ENCODE measurements around the gene NFKBIE. TPM values are rescaled to one million over a fixed set of nuclear protein-coding genes. Genes with fewer than 3 reads are reported as not detected.

Gene NFKBIE
- total RNA-seq, 1 experiment from 2014 or later = 17.6 TPM

GRCh38 chr6:44272999-44273566 lies 7.7 kb upstream of the NFKBIE start:
- Histone ChIP-seq H3K4me1 (replicated peaks) (no peaks in the 10 kb centered on the region; the same call in 1 of the 2 replicates), H3K36me3 (no peaks in the 10 kb centered on the region), H3K9me3 (replicated peaks) (no peaks in the 10 kb centered on the region), H3K4me3 (no peak overlapping the region), H3K27ac (no peak overlapping the region), H3K27me3 (replicated peaks) (peaks cover 25% of the 10 kb centered on the region)
- DNase-seq (ENCODE audit: low read depth in 1 of 2, low spot score in 2 of 2) = no peak

- H3K36me3 ChIP-seq = no peaks in the 10 kb centered on the region
- peaks cover 25% of the 10 kb centered on the region for H3K27me3 ChIP-seq (replicated peaks)
- no peak for DNase-seq (ENCODE audit: low read depth in 1 of 2, low spot score in 2 of 2)
- H3K4me1 ChIP-seq (replicated peaks) = no peaks in the 10 kb centered on the region; the same call in 1 of the 2 replicates
- H3K27ac ChIP-seq = no peak overlapping the region
- no peak overlapping the region for H3K4me3 ChIP-seq
- H3K9me3 ChIP-seq (replicated peaks) = no peaks in the 10 kb centered on the region
Measured at GRCh38 chr6:44272529-44272928, 7.2 kb upstream of the NFKBIE start.

GRCh38 chr6:44271914-44272313 lies 6.6 kb upstream of the NFKBIE start:
- Histone ChIP-seq H3K27me3 (replicated peaks) (peaks cover 25% of the 10 kb centered on the region), H3K27ac (no peak overlapping the region)
- DNase-seq (ENCODE audit: low read depth in 1 of 2, low spot score in 2 of 2) = no peak

GRCh38 chr6:44271406-44271723 lies 6.0 kb upstream of the NFKBIE start:
- Histone ChIP-seq H3K27me3 (replicated peaks) (peaks cover 25% of the 10 kb centered on the region), H3K27ac (no peak overlapping the region), H3K4me3 (no peak overlapping the region), H3K4me1 (replicated peaks) (no peaks in the 10 kb centered on the region; the same call in 1 of the 2 replicates), H3K9me3 (replicated peaks) (no peaks in the 10 kb centered on the region), H3K36me3 (no peaks in the 10 kb centered on the region)
- no peak for DNase-seq (ENCODE audit: low read depth in 1 of 2, low spot score in 2 of 2)

More at GRCh38 chr6:44271914-44272313, 6.6 kb upstream of the NFKBIE start:
- Histone ChIP-seq H3K4me1 (replicated peaks) (no peaks in the 10 kb centered on the region; the same call in 1 of the 2 replicates), H3K9me3 (replicated peaks) (no peaks in the 10 kb centered on the region), H3K36me3 (no peaks in the 10 kb centered on the region), H3K4me3 (no peak overlapping the region)

GRCh38 chr6:44270526-44271405 lies 5.4 kb upstream of the NFKBIE start:
- no peak overlapping the region for H3K27ac ChIP-seq
- no peaks in the 10 kb centered on the region; the same call in 1 of the 2 replicates for H3K4me1 ChIP-seq (replicated peaks)
- H3K4me3 ChIP-seq = no peak overlapping the region; the same call in 1 of the 2 replicates
- no peaks in the 10 kb centered on the region for H3K36me3 ChIP-seq
- no peak for DNase-seq (ENCODE audit: low read depth in 1 of 2, low spot score in 2 of 2)
- H3K9me3 ChIP-seq (replicated peaks) = no peaks in the 10 kb centered on the region
- peaks cover 25% of the 10 kb centered on the region for H3K27me3 ChIP-seq (replicated peaks)

- H3K27ac ChIP-seq = no peak within 1 kb of the TSS
- peaks cover 25% of the 10 kb centered on the region for H3K27me3 ChIP-seq (replicated peaks)
- no peaks in the 10 kb centered on the region for H3K9me3 ChIP-seq (replicated peaks)
- no peaks in the 10 kb centered on the region for H3K36me3 ChIP-seq
- H3K4me3 ChIP-seq = no peak within 1 kb of the TSS; the same call in 1 of the 2 replicates
- no peak for DNase-seq (ENCODE audit: low read depth in 1 of 2, low spot score in 2 of 2)
- H3K4me1 ChIP-seq (replicated peaks) = no peaks in the 10 kb centered on the region; the same call in 1 of the 2 replicates
Measured at GRCh38 chr6:44269921-44270525, 4.7 kb upstream of the NFKBIE start, which contains the start of gene TMEM151B. TSS of gene TMEM151B (plus strand) at chr6:44270450. CDS start at chr6:44270743, 293 bp downstream.

GRCh38 chr6:44269178-44269920 lies 4.0 kb upstream of the NFKBIE start:
- H3K4me3 ChIP-seq = no peak overlapping the region
- DNase-seq (ENCODE audit: low read depth in 1 of 2, low spot score in 2 of 2) = no peak
- H3K4me1 ChIP-seq (replicated peaks) = peaks cover 6% of the 10 kb centered on the region
- no peaks in the 10 kb centered on the region for H3K9me3 ChIP-seq (replicated peaks)
- no peak overlapping the region for H3K27ac ChIP-seq
- H3K36me3 ChIP-seq = no peaks in the 10 kb centered on the region
- peaks cover 25% of the 10 kb centered on the region for H3K27me3 ChIP-seq (replicated peaks)

- no peak overlapping the region for H3K4me3 ChIP-seq
- peak in 1 of 2 experiments; percentile 49 for DNase-seq (ENCODE audit: low read depth in 1 of 2, low spot score in 2 of 2)
- peaks cover 2% of the 10 kb centered on the region; the same call in 1 of the 2 replicates for H3K36me3 ChIP-seq
- H3K27me3 ChIP-seq (replicated peaks) = peaks cover 25% of the 10 kb centered on the region
- H3K9me3 ChIP-seq (replicated peaks) = no peaks in the 10 kb centered on the region
- peaks cover 18% of the 10 kb centered on the region for H3K4me1 ChIP-seq (replicated peaks)
- no peak overlapping the region for H3K27ac ChIP-seq
Measured at GRCh38 chr6:44268095-44268628, 2.8 kb upstream of the NFKBIE start.

GRCh38 chr6:44267252-44267651 lies 1.9 kb upstream of the NFKBIE start:
- no peak for DNase-seq (ENCODE audit: low read depth in 1 of 2, low spot score in 2 of 2)
- H3K27me3 ChIP-seq (replicated peaks) = peaks cover 25% of the 10 kb centered on the region
- no peak overlapping the region for H3K27ac ChIP-seq
- no peaks in the 10 kb centered on the region for H3K9me3 ChIP-seq (replicated peaks)
- peaks cover 11% of the 10 kb centered on the region for H3K36me3 ChIP-seq
- no peak overlapping the region for H3K4me3 ChIP-seq
- peaks cover 27% of the 10 kb centered on the region for H3K4me1 ChIP-seq (replicated peaks)

- Histone ChIP-seq H3K27me3 (replicated peaks) (peaks cover 22% of the 10 kb centered on the region), H3K9me3 (replicated peaks) (no peaks in the 10 kb centered on the region), H3K27ac (no peak overlapping the region), H3K36me3 (peaks cover 20% of the 10 kb centered on the region), H3K4me3 (no peak overlapping the region), H3K4me1 (replicated peaks) (peaks cover 27% of the 10 kb centered on the region)
- no peak for DNase-seq (ENCODE audit: low read depth in 1 of 2, low spot score in 2 of 2)
Measured at GRCh38 chr6:44266347-44266746, 996 bp upstream of the NFKBIE start.

GRCh38 chr6:44265722-44266233 lies 427 bp upstream of the NFKBIE start:
- no peak for DNase-seq (ENCODE audit: low read depth in 1 of 2, low spot score in 2 of 2)
- H3K4me3 ChIP-seq = no peak overlapping the region
- peaks cover 26% of the 10 kb centered on the region for H3K36me3 ChIP-seq
- peaks cover 27% of the 10 kb centered on the region for H3K4me1 ChIP-seq (replicated peaks)
- no peaks in the 10 kb centered on the region for H3K9me3 ChIP-seq (replicated peaks)
- peaks cover 18% of the 10 kb centered on the region for H3K27me3 ChIP-seq (replicated peaks)
- no peak overlapping the region for H3K27ac ChIP-seq

GRCh38 chr6:44264154-44265006 lies 971 bp downstream of the NFKBIE start:
- H3K27me3 ChIP-seq (replicated peaks) = peaks cover 10% of the 10 kb centered on the region
- DNase-seq (ENCODE audit: low read depth in 1 of 2, low spot score in 2 of 2) = no peak
- H3K4me1 ChIP-seq (replicated peaks) = peaks cover 27% of the 10 kb centered on the region
- H3K36me3 ChIP-seq = peaks cover 38% of the 10 kb centered on the region
- H3K9me3 ChIP-seq (replicated peaks) = no peaks in the 10 kb centered on the region
- peak overlapping the region; percentile 67 for H3K4me3 ChIP-seq
- H3K27ac ChIP-seq = no peak overlapping the region
